ENCODE measurements around the gene PIWIL4. TPM values are rescaled to one million over a fixed set of nuclear protein-coding genes. Genes with fewer than 3 reads are reported as not detected.

PIWIL4 gene
- polyA plus RNA-seq, 3 donors, result 2.7 to 4.0 (median 3.7) TPM

DNA sequence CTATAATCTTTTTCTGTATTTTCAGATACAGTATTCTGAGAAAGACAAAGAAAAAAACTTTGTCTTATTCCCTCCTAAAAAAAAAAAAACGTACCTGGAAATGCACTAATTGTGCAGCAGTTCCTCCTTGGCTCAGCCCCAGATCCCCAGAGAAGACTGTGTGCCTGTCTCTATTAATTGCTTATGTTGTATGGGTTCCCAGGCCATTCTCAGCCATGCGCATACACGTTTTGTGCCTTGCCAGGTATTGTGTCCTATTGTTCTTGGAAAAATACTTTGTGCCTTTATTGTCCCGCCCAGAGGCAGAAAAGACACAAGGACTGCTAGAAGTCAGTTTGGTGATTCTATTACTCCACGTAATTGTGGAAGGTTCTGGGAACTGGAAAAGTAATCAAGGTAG, 91.2 kb downstream of the PIWIL4 start:
- no peak for DNase-seq (ENCODE audit: low read depth in 3 of 3, low spot score in 2 of 3)

DNA sequence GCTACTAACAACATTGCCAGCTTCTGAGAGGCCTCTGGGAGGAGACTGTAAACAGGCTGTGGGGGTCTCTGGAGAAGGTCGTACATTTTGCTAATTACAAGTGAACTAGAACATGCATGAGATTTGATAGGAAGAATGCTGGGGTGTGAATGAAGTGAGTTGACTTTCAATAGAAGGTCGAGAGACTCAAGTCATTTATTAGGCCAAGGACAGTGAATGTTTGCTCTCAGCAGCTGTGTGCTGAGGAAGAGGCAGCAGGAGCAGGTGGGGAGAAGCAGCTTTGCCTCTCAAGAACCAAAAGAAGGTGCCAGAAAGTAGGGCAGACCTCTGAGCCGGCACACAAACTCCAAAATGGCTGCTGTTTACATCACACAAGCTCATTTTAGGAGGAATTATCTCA, 91.7 kb downstream of the PIWIL4 start:
- no peak for DNase-seq (ENCODE audit: low read depth in 3 of 3, low spot score in 2 of 3)

DNA sequence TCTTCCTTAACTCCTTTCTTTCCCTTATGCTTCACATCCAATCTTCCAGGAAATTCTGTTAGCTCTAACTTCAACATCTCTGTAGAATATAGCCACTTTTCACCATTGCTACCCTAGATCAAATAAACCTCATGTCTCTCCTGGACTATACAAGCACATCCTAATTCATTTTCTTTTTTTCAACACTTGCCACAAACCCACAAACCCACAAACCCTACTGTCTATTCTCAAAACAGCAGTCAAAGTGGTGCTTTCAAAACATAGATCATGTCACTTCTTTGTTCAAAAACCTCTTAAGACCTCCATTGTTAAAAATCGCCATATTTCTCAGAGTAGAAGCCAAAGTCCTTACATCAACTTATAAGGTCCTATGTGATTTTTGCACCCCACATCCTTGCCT, 94.3 kb downstream of the PIWIL4 start:
- no peak for DNase-seq (ENCODE audit: low read depth in 3 of 3, low spot score in 2 of 3)

DNA sequence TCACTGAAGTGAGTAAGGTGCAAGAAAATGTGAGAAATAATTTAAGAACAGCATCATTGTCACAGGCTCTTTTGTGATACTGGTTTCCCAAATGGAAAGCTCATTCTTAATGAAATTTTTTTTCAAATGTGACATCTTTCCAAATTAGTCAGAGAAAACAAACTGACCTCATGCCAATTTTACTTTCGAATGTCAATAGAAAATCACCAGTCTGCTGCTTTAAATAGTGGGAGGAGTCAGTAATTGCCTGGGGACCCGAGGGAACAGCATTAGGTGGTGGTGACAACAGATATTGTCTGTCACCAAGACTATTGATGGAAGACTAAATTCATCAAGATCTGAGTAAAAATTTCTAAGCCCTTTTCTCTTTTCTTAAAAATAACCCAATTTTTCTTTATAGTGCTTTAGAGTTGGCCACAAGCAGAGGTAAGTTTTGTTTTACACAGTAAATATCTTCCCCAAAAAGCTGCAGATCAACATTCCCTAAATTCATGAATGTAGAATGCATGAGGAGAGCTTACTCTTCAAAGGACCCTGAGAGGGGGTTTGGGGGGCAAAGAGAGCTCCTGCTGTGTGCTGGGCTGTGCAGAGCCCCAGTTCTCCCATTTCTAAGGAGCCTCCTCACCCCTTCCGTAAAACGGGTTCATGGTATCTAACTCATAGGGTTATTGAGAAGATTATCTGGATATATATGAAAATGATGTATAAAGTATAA, 95.1 kb downstream of the PIWIL4 start:
- DNase-seq (ENCODE audit: low read depth in 3 of 3, low spot score in 2 of 3), result no peak

DNA sequence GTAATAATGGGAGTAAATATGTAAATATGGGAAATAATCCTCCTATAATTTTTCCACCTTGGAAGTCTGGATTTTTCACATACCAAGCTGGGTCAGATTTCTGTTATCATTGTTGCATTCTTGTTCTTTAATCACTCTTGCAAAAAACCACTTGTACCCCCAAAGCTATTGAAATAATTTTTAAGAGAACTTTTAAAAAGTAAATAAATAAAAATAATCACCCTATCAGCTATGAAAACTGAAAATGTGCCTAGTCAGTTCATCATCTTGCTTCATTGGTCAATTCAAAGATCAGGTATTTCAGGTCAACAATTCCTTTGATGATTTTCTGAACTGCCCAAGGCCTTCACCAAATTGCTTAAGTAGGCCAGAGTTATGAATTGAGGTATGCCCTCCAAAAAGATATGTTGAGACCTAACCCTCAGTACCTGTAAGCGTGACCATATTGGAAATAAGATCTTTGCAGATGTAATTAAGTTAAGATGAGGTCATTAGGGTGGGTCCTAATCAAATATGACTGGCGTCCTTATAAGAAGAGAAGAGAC, 95.8 kb downstream of the PIWIL4 start:
- DNase-seq (ENCODE audit: low read depth in 3 of 3, low spot score in 2 of 3), result no peak

DNA sequence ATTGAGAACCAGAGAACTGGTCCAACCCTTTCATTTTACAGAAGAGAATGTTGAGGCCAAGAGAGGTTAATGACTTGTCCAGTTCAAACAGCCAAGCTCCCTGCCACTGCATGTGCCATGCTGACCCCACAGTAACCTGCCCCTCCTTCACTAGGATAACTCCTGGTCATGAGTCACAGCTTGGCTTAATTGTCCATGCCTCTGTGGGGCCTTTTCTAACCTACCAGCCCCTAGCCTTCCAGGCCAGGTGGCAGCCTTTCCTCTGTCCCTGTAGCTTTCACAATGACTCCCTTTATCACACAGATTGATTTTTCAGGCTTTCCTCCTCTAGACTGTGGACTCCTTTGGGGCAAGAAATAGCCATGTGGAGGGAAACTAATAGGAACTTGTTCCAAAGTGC, 97.2 kb downstream of the PIWIL4 start:
- no peak for DNase-seq (ENCODE audit: low read depth in 3 of 3, low spot score in 2 of 3)

DNA sequence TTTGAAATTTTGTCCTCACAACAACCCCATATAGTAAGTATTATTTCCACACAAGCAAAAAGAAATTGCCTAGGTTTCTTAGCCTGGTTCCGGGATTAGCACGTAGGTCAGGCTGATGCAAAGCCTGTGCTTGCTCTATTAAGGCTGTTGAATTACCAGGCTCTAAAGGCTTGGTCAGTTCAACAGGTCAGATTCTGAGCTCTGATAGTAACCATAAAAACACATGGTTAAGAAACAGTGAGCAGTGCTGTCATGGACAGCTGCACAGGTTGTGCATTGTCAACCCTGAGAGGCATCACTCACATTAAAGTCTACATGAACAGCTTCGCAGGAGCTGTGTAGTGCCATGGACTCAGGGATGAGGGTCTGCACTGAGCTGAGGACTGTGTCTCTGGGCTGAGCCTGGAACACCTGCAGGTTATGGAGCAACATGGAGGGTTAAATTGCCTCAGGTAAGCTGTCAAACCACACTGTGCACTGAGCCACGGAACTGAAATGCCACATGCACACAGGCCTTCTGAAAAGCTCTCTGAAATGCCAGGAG, 98.0 kb downstream of the PIWIL4 start:
- DNase-seq (ENCODE audit: low read depth in 3 of 3, low spot score in 2 of 3), result no peak

DNA sequence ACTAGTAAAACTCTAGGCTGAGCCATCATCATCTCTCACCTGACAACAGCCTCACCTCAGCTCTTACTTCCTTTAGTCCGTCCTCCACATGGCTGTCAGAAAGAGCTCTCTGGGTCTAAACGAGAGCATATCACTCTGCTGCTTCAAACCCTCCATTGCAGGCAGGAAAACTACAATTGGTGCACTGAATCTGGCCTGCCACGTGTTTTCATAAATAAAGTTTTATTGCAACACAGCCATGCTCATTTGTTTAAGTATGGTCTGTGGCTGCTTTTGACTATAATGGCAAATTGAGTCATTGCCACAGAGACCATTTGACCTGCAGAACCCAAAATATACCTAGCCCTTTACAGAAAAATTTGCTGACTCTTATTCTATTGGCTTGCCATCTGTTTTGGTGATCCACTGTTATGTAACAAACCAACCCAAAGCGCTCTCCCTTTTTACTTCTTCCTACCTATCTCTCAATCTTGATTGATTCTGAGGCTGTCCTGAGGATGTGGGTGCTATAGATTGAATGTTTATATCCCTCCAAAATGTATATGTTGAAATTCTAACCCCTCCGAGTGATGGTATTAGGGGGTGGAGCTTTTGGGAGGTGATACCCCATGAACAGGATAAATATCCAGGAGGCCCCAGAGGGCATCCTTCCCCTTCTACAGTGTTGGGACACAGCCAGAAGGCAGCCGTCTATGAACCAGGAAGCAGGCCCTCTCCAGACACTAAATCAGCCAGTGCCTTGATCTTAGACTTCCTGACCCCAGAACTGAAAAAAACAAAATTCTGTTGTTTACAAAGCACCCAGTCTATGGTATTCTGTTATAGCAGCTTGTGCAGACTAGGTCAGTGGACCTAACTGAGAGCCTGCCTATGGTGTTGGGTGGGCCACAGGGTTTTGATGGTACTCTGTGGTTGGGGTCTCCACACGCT, 99.9 kb downstream of the PIWIL4 start:
- DNase-seq (ENCODE audit: low read depth in 3 of 3, low spot score in 2 of 3), result no peak

DNA sequence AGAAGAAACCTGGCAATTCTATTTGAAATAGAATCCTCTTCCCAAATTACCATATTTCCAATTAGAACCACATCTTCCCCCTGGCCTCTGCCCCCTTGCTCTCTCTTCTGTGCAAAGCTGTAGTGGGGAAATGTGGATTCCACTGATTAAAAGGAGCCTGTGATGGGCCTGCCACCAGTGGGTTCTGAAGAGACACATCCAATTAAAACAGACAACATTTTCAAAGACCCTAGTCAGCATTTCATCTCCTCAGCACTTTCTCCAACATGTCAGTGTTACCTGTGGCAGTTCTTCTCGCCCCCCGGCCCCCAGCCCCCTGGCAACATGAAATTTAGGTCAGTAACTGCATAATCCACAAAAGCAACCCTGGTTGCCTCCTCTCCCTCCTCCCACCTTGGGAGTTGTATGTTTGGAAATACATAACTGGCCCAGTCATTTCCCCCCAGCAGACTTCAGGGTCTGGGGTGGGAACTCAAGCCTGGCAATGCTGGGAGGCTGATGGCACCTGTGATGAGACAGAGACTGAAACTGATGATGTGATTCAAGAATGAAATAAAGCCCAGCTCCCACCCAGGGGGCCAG, 101.1 kb downstream of the PIWIL4 start:
- no peak for DNase-seq (ENCODE audit: low read depth in 3 of 3, low spot score in 2 of 3)

DNA sequence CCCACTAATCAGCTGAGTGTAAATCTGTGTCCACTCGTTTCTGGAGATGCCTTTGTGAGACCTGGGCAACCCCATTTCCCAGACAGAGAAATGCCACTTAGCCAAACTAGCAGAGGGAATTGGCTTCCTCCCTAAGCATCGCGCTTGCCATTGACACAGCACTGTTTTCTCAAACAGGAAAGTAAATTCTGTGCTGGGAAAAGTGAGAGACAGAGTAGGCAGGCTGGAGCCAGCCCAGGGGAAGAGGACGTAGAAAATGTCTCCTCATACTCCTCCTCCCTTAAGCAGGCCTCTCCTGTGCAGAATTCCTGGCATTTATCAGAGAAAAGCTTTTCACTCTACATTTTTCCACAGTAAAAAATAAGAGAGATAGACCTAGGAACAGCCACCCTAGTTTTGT, 101.9 kb downstream of the PIWIL4 start:
- DNase-seq (ENCODE audit: low read depth in 3 of 3, low spot score in 2 of 3), result no peak

Other genes starting within 250 kb of the PIWIL4 start
- under 1 TPM; 0.61 to 0.79 (median 0.67) TPM for gene GPR83, start 165.9 kb upstream of the PIWIL4 start, polyA plus RNA-seq (ENCODE audit: insufficient read length in 3 of 3)
- gene MRE11, start 73.5 kb upstream of the PIWIL4 start, polyA plus RNA-seq (ENCODE audit: insufficient read length in 3 of 3), result 10 to 100 TPM; 27.1 to 28.0 (median 27.8) TPM
- gene ANKRD49, start 73.4 kb upstream of the PIWIL4 start, polyA plus RNA-seq (ENCODE audit: insufficient read length in 3 of 3), result 10 to 100 TPM; 27.5 to 35.6 (median 33.7) TPM
- gene C11orf97, start 54.9 kb upstream of the PIWIL4 start, polyA plus RNA-seq (ENCODE audit: insufficient read length in 3 of 3), result under 1 TPM; 0.25 to 0.39 (median 0.29) TPM
- 1 to 10 TPM; 5.1 to 5.6 (median 5.3) TPM for gene FUT4, start 23.4 kb upstream of the PIWIL4 start, polyA plus RNA-seq (ENCODE audit: insufficient read length in 3 of 3)
- gene AMOTL1, start 201.0 kb downstream of the PIWIL4 start, polyA plus RNA-seq (ENCODE audit: insufficient read length in 3 of 3), result 10 to 100 TPM; 44.4 to 47.7 (median 45.5) TPM

Data from right renal cortex interstitium (tissue), 3 donors.